Effector memory CD4-positive, alpha-beta T cell (primary cell): ENCODE results near the gene KRTAP5-7.
"Not testable (repeated sequence)": the region's sequence is repeated elsewhere in the genome, so short reads cannot be mapped to it uniquely, and the experiment has no call there.

ENCODE experiments used
- DNase-seq, 3 donors: peaks; one replicate each; pipeline ENCODE4 v3.0.0-alpha.2; 2020
- H3K27ac ChIP-seq: 2 replicates; pipeline ENCODE4 v1.7.0; 2013; ENCODE audit warnings: mild to moderate bottlenecking, low read length, moderate library complexity; ENCODE audit not compliant: insufficient read depth, poor library complexity, severe bottlenecking
- H3K27me3 ChIP-seq: replicated peaks from 2 replicates; pipeline ENCODE4 v1.7.0; 2013; ENCODE audit warnings: mild to moderate bottlenecking, low read length; ENCODE audit not compliant: insufficient read depth, control insufficient read depth, poor library complexity, severe bottlenecking
- H3K36me3 ChIP-seq: 2 replicates; pipeline ENCODE4 v1.7.0; 2013; ENCODE audit warnings: mild to moderate bottlenecking, low read length, moderate library complexity; ENCODE audit not compliant: control insufficient read depth, insufficient read depth
- H3K4me1 ChIP-seq: 2 replicates; pipeline ENCODE4 v1.7.0; 2013; ENCODE audit warnings: low read length, mild to moderate bottlenecking; ENCODE audit not compliant: control insufficient read depth, insufficient read depth, poor library complexity, severe bottlenecking
- H3K4me3 ChIP-seq: 2 replicates; pipeline ENCODE4 v1.7.0; 2013; ENCODE audit warnings: low read length, low read depth, mild to moderate bottlenecking; ENCODE audit not compliant: insufficient read depth, poor library complexity, severe bottlenecking
- H3K9me3 ChIP-seq: 2 replicates; pipeline ENCODE4 v1.7.0; 2013; ENCODE audit warnings: mild to moderate bottlenecking, low read length, moderate library complexity; ENCODE audit not compliant: control insufficient read depth

KRTAP5-7 gene

GRCh38 chr11:71557257-71557656, 30.2 kb downstream of the KRTAP5-7 start:
- Histone ChIP-seq H3K36me3 (no peaks in the 10 kb centered on the region), H3K4me1 (no peaks in the 10 kb centered on the region)
- DNase-seq, result no peak

DNA sequence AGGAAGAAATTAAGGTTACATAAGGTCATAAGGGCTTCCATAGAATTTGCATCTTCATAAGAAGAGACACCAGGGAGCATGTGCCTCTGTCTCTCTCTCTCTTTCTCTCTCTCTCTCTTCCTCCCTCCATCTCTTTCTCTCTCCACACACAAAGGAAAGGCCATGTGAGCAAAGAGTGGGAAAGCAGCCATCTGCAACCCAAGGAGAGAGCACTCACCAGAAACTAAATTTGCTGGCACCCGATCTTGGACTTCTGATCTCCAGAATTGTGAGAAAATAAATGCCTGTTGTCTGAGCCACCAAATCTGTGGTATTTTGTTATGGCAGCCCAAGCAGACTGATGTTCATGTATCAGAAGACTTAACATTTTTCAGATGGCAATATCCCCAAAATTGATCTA, 31.9 kb downstream of the KRTAP5-7 start:
- DNase-seq, result no peak
- Histone ChIP-seq H3K4me1 (no peaks in the 10 kb centered on the region), H3K27ac (no peak overlapping the region), H3K4me3 (no peak overlapping the region), H3K36me3 (no peaks in the 10 kb centered on the region), H3K9me3 (no peaks in the 10 kb centered on the region), H3K27me3 (no peaks in the 10 kb centered on the region)

More at GRCh38 chr11:71557257-71557656, 30.2 kb downstream of the KRTAP5-7 start:
- Histone ChIP-seq H3K9me3 (no peaks in the 10 kb centered on the region), H3K27me3 (no peaks in the 10 kb centered on the region), H3K27ac (no peak overlapping the region), H3K4me3 (no peak overlapping the region)

GRCh38 chr11:71562120-71562519, 35.1 kb downstream of the KRTAP5-7 start:
- Histone ChIP-seq H3K4me3 (no peak overlapping the region), H3K9me3 (no peaks in the 10 kb centered on the region), H3K27me3 (no peaks in the 10 kb centered on the region), H3K36me3 (no peaks in the 10 kb centered on the region), H3K27ac (no peak overlapping the region), H3K4me1 (no peaks in the 10 kb centered on the region)
- no peak for DNase-seq

DNA sequence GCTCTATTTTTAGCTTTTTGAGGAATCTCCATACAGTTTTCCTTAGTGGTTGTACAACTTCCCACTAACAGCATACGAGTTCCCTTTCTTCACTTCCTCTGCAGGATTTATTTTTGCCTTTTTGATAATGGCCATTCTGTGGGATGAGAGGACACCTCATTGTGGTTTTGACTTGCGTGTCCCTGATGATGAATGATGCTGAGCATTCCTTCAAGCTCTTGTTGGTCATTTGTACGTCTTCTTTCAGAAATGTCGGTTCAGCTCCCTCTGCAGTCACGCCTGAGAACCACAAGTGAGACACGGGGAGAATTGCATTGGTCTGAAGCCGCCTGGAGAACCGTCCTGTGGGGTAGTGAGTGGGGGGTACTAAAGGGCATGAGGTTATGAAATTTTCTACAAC, 36.3 kb downstream of the KRTAP5-7 start:
- Histone ChIP-seq H3K27me3 (no peaks in the 10 kb centered on the region), H3K4me1 (no peaks in the 10 kb centered on the region), H3K4me3 (no peak overlapping the region), H3K9me3 (no peaks in the 10 kb centered on the region), H3K36me3 (no peaks in the 10 kb centered on the region), H3K27ac (no peak overlapping the region)
- DNase-seq, result no peak

GRCh38 chr11:71564430-71564829, 37.4 kb downstream of the KRTAP5-7 start:
- no peaks in the 10 kb centered on the region for H3K27me3 ChIP-seq
- no peaks in the 10 kb centered on the region for H3K36me3 ChIP-seq
- no peak overlapping the region for H3K4me3 ChIP-seq
- no peak overlapping the region for H3K27ac ChIP-seq
- H3K4me1 ChIP-seq, result no peaks in the 10 kb centered on the region
- H3K9me3 ChIP-seq, result no peaks in the 10 kb centered on the region
- no peak for DNase-seq

DNA sequence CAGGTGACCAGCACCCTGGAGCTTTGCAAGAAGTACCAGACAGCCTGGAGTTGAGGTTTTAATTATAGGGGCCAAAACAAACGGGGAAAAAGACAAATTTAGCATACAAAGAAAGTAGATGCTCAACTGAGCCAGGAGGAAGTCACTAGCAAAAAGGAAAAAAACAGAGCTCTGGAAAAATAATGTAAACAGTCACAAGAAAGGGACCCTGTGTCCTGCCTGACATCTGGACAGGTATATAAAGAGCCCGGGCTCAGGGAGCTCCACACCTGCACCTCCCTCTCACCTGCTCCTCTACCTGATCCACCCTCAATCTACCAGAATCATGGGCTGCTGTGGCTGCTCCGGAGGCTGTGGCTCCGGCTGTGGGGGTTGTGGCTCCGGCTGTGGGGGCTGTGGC, 38.2 kb downstream of the KRTAP5-7 start, which contains the start of gene KRTAP5-10:
KRTAP5-10 (plus strand) TSS at position 301 of the 400 bp plus-strand sequence; CDS start at position 326, 25 bp downstream.
- H3K4me3 ChIP-seq, result no peak within 1 kb of the TSS
- DNase-seq, result no peak
- no peak within 1 kb of the TSS for H3K27ac ChIP-seq
- no peaks in the 10 kb centered on the region for H3K9me3 ChIP-seq
- no peaks in the 10 kb centered on the region for H3K4me1 ChIP-seq
- no peaks in the 10 kb centered on the region for H3K27me3 ChIP-seq
- H3K36me3 ChIP-seq, result no peaks in the 10 kb centered on the region

DNA sequence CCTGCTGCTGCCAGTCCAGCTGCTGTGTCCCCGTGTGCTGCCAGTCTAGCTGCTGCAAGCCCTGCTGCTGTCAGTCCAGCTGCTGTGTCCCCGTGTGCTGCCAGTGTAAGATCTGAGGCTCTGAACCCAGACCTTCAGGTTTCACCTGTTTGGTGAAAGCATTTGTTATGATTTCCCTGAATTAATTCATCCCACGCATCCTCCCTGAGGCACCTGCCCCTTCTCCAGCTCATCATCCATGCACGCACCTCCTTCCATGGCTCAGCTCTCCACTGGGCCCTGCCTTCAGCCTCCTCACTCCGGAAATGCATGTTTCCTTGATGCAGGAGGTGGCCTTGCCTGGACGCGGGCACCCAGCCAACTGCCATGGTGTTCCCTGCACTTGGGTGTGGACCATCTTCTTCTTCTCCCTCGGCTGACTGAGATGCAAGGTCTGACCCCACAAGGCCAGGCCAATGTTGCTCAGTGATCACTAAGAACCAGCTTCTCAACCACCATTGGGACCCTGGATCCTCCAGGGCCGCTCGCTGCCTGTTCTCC, 39.1 kb downstream of the KRTAP5-7 start:
- no peak for DNase-seq
- no peaks in the 10 kb centered on the region for H3K27me3 ChIP-seq

DNA sequence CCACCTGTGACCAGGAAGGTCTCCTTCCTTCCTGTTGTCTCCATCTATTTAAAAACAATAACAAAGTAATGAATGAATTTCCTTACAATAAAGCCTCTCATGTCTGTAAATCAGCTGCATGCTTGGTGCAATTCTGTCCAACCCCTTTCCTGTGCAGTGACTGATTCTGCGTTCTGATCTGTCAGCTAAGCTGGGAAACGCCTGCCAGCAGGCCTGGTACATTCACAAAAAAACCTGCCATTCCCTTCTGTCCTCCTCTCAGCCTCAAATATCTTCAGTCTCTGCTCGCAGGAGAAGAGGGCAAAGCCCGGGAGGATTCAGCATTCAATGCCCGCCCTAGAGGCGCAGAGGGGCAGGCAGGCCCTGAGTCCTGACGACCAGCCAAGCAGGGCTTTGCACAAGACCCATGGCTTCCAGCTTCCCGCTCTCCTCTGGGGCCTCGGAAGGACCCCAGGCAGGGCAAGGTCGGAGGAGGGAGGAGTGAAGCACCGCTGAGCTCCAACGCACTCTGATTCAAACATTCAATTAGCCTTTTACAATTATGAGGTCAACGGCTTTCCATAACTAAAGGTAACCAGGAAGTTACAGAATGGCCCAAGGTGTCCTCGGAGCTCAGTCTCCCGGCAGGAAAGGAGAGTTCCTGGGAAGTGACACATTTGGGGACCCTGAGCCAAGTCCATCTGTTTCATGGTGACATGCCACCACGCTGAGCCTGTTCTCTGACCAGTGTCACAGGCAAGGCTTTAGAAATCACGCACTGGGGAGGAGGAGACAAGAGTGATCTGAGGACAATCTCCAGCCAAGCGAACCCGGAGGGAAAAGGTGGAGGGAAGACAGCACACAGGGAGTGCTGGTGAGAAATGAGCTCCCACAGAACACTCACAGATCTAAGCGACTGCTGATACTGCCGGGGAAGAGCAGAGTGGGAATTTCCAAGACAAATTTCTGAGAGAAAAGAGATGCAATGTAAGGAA, 39.8 kb downstream of the KRTAP5-7 start:
- H3K4me3 ChIP-seq, H3K9me3 ChIP-seq, H3K36me3 ChIP-seq, DNase-seq, H3K4me1 ChIP-seq, H3K27me3 ChIP-seq, H3K27ac ChIP-seq: not testable (repeated sequence)

More for the DNA sequence above, 39.1 kb downstream of the KRTAP5-7 start:
- Histone ChIP-seq H3K4me1 (no peaks in the 10 kb centered on the region), H3K4me3 (no peak overlapping the region), H3K27ac (no peak overlapping the region), H3K9me3 (no peaks in the 10 kb centered on the region), H3K36me3 (no peaks in the 10 kb centered on the region)

GRCh38 chr11:71567633-71568032, 40.6 kb downstream of the KRTAP5-7 start:
- H3K9me3 ChIP-seq, H3K4me3 ChIP-seq, H3K27ac ChIP-seq, H3K4me1 ChIP-seq, H3K36me3 ChIP-seq, DNase-seq, H3K27me3 ChIP-seq: not testable (repeated sequence)

GRCh38 chr11:71568704-71569349, 41.8 kb downstream of the KRTAP5-7 start:
- DNase-seq, result no peak
- Histone ChIP-seq H3K27me3 (no peaks in the 10 kb centered on the region), H3K4me1 (no peaks in the 10 kb centered on the region), H3K9me3 (no peaks in the 10 kb centered on the region), H3K4me3 (no peak overlapping the region), H3K36me3 (no peaks in the 10 kb centered on the region), H3K27ac (no peak overlapping the region)
